ENCODE data around the gene SPIN1.

GRCh38 chr9:88388203-88388885, at the start of gene SPIN1:
- TF ChIP-seq CTCF (IDR thresholded peaks at IDR 0.05; ENCODE audit: insufficient read depth, low read length, poor library complexity, severe bottlenecking) (no peak), EZH2phosphoT487 (conservative IDR thresholded peaks at IDR 0.05; ENCODE audit: low read length) (no peak)

All from SU-DHL-6 (cell line).